HFF-Myc (cell line): ENCODE results near the gene NR4A1.
A peak's percentile ranks its signal among the peaks of the same experiment; 100 is the strongest.

ENCODE experiments used
- DNase-seq: peaks from one replicate; pipeline ENCODE4 v3.0.0-alpha.2; 2011; ENCODE audit warnings: low read depth; ENCODE audit errors: extremely low read depth
- H3K4me3 ChIP-seq: replicated peaks from 2 replicates; pipeline ENCODE4 v1.5.1; 2011; ENCODE audit warnings: low read depth, mild to moderate bottlenecking, control low read depth, low read length
- TF ChIP-seq, protein P1 (sequence below): IDR thresholded peaks from 2 replicates; pipeline ENCODE4 v1.5.1; 2012; ENCODE audit warnings: mild to moderate bottlenecking, low read depth, low read length, control low read depth; ENCODE audit errors: missing control alignments

NR4A1 gene

GRCh38 chr12:52082026-52082668 lies 30.9 kb downstream of the NR4A1 start:
- TF ChIP-seq, protein P1, sequence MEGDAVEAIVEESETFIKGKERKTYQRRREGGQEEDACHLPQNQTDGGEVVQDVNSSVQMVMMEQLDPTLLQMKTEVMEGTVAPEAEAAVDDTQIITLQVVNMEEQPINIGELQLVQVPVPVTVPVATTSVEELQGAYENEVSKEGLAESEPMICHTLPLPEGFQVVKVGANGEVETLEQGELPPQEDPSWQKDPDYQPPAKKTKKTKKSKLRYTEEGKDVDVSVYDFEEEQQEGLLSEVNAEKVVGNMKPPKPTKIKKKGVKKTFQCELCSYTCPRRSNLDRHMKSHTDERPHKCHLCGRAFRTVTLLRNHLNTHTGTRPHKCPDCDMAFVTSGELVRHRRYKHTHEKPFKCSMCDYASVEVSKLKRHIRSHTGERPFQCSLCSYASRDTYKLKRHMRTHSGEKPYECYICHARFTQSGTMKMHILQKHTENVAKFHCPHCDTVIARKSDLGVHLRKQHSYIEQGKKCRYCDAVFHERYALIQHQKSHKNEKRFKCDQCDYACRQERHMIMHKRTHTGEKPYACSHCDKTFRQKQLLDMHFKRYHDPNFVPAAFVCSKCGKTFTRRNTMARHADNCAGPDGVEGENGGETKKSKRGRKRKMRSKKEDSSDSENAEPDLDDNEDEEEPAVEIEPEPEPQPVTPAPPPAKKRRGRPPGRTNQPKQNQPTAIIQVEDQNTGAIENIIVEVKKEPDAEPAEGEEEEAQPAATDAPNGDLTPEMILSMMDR = no peak
- DNase-seq = no peak
- H3K4me3 ChIP-seq = no peak overlapping the region

DNA sequence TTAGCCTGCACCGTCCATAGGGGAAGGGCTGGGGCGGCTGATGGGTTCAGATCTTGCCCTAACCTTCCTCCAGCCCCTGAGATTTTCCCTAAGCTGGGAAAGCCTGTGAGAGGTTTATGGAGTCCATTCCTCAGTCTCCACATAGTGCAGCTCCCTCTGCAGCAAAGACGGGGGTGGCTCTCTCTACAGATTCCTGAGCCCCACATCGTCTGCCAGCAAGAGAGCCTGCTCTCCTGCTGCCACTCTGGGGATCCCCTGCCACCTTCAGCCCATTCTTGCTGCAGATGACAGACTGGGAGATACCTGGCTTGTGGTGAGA lies 31.4 kb downstream of the NR4A1 start:
- DNase-seq = no peak
- no peak overlapping the region for H3K4me3 ChIP-seq
- TF ChIP-seq, protein P1 = no peak

DNA sequence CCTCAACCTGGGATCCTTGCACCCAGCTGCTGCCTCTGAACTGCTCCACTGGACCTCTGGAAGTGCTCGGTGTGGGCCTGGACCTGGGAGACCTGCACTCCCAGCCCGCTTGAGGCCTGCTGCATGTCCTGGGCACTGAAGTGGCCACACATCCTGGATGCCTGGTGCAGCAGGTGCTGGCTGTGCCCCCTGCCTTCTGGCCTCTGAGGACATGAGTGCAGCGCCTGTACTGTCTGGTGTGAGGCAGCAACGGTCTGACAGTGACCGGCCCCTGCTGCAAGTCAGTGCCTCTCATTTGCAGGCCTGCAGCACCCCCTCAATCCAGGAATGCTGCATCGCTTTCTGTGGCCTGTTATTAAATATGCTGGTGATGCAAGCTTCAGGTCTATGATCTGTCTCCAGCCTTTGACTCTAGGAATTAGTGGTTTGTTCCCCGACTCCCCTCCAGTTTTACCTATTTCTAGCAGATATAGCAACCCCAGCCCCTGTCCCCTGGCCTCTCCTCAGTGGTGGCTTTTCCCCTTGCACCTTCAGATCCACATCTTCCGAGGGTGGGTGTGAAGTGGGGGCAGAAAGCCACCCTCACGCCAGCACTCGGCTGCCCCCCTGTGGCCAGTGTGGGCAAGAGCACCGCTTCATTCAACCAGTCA lies 31.9 kb downstream of the NR4A1 start:
- no peak for DNase-seq
- TF ChIP-seq, protein P1 = peak; percentile 99
- H3K4me3 ChIP-seq = no peak overlapping the region

- no peak for DNase-seq
- TF ChIP-seq, protein P1 = no peak
These were observed 32.4 kb downstream of the NR4A1 start for GRCh38 chr12:52083638-52083996.

GRCh38 chr12:52084491-52085231 lies 33.4 kb downstream of the NR4A1 start:
- TF ChIP-seq, protein P1 = no peak
- DNase-seq = no peak
- H3K4me3 ChIP-seq = no peak overlapping the region

More at GRCh38 chr12:52083638-52083996, 32.4 kb downstream of the NR4A1 start:
- no peak overlapping the region for H3K4me3 ChIP-seq

DNA sequence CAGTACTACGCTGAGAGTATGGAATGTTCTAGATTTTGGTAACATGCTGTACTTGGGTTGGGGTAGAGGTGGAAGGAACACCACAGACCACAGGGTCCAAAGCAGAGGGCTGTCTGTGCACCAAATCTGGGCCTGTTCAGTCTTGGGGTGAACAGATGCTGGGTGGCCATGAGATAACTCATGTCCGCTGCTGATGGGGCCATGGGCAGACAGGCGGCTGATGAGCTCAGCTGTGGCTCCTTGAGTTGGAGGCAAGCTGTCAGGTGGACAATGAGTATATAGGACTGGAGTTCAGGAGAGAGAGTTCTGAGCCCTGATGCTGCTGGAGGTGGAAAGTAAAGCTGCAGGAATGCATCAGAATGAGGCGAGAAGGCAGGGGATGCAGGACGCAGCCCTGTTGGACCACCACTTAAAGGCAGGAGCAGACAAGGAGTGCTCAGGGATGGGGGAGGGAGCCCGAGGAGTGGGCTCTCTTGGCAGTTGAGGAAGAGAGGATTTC lies 34.5 kb downstream of the NR4A1 start:
- TF ChIP-seq, protein P1 = no peak

More for the DNA sequence above, 34.5 kb downstream of the NR4A1 start:
- DNase-seq = no peak
- no peak overlapping the region for H3K4me3 ChIP-seq
